HG03159 (cell line): ENCODE results near the gene STYK1.

Experiments
- ATAC-seq: cut with Tn5 transposase; IDR thresholded peaks from one replicate; pipeline ENCODE4 v1.9.1; 2021; ENCODE audit warnings: mild to moderate bottlenecking, moderate library complexity; ENCODE audit not compliant: unreplicated experiment

Gene STYK1

GRCh38 chr12:10673659-10674384 is at the start of gene STYK1:
STYK1 (minus strand) TSS chr12:10674052; CDS start chr12:10634618, 39,434 bp downstream.
- ATAC-seq: peak; percentile 74

DNA sequence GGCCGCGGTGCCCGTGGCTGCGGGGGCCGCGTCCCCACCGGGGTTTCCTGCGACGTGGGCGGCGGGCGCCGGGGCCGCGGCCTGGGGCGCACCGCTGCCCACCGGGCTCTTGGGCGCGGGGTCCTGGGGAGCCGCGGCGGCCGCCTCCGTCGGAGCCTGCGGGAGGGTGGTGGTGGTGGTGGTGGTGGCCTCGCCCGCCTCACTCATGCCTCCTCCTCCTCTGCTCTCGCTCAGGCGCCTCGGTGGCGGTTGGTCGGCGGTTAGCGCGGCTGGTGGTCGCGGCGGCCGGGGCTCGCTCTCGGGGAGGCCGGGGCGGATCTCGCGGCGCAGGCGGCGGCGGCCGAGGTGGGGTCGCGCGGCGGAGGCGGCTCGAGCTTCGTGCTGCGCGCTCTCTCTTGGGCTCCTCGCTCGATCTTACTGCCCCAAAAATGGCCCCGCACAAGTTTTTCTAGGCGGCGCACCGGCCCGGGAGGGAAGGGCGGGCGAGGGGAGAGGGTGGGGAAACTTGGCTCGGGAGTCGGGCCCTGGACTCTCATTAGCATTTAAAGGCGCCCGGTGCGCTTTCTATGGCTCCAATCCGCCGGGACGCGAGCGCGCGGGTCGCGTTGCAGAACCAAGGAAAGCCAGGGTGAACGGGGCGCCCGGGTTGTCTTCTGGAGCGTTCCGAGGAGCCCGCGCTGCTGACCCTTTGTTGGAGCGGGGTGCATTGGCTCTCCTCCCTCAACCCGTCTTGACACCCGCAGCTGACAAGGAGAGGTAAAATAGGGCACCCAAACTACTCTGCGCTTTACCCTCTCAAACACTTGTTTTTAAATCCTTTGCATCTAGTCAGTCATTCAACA is 49.3 kb upstream of the STYK1 start, which contains the start of gene YBX3:
YBX3 (minus strand) TSS at position 419 of the 842 bp plus-strand sequence; CDS start at position 207, 212 bp downstream.
- peak; percentile 49 for ATAC-seq

DNA sequence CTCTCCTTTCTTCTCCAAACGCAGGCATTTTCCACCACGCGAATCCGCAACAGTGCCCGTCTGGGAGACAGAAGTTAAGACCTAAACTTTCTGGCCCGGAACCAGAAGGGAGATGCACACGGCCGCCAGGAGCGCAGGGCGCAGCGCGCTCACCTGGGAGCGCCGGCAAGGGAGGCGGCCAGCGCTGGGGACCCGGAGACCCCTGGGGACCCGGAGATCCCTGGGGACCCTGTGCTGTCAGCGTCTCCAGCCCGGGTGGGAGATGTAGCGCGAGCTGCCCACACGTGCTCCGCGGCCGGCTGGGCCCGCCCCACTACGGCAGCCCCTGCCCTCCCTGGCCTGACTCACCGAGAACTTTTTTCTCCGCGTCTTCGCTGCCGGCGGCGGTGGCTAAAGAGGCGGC is 48.7 kb upstream of the STYK1 start:
- peak; percentile 44 for ATAC-seq

- ATAC-seq: peak; percentile 41
Observed at GRCh38 chr12:10721651-10722501, 48.0 kb upstream of the STYK1 start.

DNA sequence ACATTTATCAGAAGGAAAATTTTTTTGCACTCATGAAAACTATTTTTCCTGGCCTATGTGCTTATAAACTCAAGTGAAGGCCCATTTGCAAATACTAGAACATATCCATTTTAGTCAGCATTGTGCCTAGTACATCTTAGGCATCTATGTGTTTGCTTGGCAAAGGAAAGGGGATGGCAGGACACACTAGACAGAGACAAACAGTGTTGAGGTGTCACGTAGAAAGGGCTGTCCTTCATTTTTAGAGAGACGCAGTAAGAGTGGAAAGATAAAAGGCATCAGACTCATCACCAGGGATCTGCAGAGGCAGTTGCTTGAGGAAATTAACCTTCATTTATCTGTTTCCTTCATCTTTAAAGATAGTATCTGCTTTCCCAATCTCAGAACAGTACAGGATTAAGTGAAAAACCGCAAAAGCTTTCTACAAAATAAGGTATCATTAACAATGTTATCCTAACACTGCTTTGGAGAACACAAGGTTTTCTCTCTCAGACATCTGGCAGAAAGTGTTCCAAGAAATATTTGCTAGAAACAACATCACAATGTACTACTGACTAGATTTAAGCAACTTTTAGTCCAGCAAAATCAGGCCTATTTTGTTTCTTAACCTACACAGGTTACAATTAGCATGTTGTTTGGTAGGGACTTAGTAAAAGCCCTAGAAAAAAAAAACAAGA is 47.3 kb upstream of the STYK1 start:
- no peak for ATAC-seq

GRCh38 chr12:10719482-10719881 is 45.6 kb upstream of the STYK1 start:
- ATAC-seq: no peak

GRCh38 chr12:10718279-10718821 is 44.5 kb upstream of the STYK1 start:
- no peak for ATAC-seq

- no peak for ATAC-seq
Observed at GRCh38 chr12:10717410-10717809, 43.6 kb upstream of the STYK1 start.

GRCh38 chr12:10716704-10717315 is 43.0 kb upstream of the STYK1 start:
- no peak for ATAC-seq

DNA sequence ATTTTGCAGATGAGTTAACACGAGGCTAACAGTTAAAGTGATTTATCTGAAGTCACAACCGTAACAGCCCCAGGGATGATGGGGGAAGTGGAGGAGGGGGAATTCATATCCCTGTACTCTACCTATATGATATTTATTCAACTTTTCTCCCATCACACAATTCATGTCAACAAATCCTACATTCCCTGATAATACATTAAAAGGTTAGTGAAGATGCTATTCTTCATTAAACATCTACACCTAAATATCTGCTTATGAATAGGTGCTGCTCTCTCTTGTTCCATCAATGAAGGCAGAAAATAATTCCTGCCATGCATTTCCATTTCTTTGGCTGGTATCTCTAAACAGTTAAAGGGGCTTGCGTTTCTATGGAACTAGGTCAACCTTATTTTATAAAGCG is 42.4 kb upstream of the STYK1 start:
- no peak for ATAC-seq

DNA sequence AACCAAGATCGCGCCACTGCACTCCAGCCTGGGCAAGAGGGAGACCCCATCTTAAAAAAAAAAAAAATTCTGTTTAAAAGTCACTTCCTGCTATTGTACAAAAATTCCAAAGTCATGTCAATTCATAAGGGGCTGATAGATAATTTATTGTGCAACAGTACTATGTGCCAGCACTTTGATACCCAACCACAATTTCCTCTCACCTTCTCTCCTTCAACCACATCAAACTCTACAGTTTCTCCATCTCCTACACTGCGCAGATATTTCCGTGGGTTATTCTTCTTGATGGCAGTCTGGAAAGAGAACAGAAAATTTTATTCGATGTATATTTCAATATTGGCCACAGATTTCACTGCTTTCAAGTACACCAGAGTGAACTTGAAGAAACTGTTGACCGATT is 41.6 kb upstream of the STYK1 start:
- no peak for ATAC-seq

DNA sequence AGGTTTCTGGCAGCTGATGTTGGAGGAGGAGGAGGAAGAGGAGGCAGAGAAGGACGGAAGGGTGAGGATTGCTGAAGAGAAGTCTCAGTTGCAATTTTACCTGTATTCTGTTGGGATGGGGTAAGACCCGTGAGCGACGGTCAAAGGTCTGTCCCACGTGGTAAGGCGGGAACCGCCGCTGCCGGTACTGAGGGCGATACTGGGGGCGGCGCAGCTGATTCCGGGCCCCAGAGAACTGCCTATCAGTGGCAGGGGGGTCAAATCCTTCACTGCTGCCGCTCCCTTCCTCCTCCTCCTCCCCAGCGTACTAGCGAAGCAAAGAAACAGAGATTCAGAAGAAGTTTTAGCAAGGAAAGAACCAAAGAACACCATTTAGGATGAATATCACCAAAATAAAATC is 36.0 kb upstream of the STYK1 start:
- no peak for ATAC-seq

- ATAC-seq: no peak
Observed at GRCh38 chr12:10708862-10709261, 35.0 kb upstream of the STYK1 start.

DNA sequence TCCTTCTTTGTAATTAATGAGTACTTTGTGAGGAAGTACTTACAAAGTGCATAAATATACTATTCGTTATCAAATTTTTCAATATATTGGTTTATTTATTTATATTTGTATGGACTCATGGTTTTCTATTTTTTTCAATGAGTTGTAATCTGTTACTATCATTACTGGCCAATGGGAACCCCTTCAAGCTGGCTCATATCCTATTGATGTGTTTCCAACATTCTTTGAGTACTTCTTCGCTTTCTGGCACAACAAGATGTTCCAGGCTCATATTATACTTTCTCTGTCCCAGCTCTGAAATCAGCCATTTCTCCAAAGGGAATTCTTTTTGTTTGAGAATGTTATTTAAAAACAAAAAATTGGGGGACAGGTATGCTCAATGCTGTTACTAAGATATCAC is 31.8 kb upstream of the STYK1 start:
- ATAC-seq: no peak

GRCh38 chr12:10701843-10702242 is 28.0 kb upstream of the STYK1 start:
- no peak for ATAC-seq

DNA sequence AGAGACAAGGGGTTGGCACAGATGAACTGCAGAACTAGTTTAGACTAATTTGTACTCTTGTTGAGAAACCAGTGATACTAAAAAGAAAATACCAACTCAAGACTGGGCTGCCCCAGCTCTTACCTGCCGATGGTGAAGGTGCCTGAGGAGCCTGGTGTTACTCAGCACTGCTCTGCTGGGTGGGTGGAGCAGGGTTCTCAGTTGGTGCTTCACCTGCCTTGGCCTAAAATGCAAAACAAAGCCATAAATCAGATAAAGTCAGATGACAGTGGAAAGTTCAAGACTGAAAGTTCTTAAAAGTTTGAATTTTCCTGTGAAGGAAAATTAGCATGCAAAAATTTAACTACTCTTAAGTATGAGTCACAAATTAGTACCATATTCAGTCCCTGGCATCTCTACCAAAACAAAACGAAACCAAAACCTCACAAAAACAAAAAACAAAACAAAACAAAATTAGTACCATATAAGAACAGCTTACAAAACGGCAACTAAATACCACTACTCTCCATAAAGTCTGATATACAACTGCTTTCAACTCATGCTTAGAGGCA is 27.4 kb upstream of the STYK1 start:
- peak; percentile 59 for ATAC-seq

DNA sequence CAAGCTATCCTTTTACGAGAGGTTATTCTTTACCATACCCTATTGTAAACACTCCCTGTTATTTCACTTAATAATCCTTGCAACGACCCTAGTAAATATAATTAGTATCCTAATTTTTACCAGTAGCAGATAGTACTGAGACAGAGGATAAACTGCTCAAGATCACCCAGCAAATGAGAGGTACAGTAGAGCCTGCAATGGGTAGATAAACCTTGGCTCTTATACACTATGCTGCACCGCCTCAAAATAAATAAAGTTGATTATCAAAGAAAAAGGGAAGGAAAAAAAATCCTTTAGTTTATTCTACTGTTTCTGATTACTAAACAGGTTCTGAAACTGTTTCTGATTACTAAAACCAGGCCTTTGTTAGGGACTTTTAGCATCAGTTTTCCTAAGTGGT is 26.7 kb upstream of the STYK1 start:
- ATAC-seq: no peak

DNA sequence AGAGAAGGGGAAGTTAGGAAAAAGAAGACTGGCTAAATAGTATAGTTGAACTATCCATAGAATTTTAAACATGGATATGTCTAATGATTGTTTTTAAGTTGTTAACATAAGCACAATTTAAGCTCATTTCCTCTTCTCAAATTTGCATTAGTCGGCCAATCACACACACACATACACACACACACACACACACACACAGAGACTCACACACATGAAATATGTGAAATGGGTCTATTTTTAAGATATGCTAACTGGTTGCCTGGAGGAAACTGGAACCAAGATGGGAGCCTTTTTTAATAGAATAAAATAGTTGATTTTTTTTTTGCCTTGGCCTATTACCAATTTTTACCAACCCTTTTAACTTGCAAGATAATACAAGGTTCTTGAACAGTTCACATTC is 24.0 kb upstream of the STYK1 start:
- no peak for ATAC-seq

GRCh38 chr12:10697156-10697555 is 23.3 kb upstream of the STYK1 start:
- no peak for ATAC-seq

- no peak for ATAC-seq
Observed at GRCh38 chr12:10690906-10691305, 17.1 kb upstream of the STYK1 start.
